ENCODE measurements around the gene CD68.

Gene CD68

DNA sequence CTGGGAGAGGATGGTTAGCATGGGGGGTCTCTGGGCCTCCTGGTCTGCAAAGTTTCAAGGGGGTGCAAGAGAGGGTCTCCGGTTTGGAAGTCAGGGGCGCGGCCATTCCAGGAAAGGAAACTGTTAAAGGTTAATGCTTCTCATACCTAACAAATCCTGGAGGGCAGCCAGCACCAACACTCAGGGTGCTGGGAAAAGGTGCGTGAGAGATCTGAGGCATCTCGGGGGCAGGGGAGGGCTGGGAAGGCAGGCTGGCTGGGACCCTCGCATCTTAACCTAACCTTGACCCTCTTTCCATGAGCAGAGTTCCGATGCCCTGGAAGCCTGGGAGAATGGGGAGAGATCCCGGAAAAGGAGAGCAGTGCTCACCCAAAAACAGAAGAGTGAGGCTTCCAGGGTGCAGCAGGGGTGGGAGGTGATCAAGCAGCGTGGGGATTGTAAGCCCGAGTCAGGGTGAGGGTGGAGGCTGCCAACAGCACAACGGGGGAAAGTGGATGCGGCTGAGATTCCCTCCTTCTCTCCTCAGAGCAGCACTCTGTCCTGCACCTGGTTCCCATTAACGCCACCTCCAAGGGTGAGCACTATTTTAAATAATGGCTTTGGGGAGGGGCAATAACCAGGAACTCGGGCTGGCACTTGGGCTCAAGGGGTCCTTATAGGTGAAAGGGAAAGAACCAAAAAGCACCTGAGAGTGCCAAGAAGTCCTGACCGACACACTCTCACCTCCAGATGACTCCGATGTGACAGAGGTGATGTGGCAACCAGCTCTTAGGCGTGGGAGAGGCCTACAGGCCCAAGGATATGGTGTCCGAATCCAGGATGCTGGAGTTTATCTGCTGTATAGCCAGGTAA lies 19.9 kb upstream of the CD68 start:
- DNase-seq: no peak

DNA sequence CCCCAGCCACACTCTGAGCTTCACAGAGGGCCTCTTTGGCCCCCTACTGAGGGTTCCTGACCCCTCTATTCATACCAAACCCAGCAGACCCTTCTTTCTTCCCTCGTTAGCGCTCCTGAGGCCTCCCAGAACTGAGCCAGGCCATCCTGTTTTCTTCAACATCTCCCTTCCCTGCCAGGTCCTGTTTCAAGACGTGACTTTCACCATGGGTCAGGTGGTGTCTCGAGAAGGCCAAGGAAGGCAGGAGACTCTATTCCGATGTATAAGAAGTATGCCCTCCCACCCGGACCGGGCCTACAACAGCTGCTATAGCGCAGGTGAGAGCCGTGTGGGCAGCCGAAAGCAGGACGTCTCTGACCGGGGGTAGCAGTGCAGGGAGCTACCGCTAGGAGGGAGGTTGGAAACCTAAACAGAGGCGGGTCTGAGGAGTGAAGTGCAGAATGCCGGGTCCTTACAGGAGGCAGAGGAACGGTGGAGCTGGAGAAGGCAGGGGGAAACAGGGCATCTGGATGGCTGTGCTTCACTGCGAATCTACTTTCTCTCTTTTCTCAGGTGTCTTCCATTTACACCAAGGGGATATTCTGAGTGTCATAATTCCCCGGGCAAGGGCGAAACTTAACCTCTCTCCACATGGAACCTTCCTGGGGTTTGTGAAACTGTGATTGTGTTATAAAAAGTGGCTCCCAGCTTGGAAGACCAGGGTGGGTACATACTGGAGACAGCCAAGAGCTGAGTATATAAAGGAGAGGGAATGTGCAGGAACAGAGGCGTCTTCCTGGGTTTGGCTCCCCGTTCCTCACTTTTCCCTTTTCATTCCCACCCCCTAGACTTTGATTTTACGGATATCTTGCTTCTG lies 19.0 kb upstream of the CD68 start:
- DNase-seq: peak; percentile 55 to 62

DNA sequence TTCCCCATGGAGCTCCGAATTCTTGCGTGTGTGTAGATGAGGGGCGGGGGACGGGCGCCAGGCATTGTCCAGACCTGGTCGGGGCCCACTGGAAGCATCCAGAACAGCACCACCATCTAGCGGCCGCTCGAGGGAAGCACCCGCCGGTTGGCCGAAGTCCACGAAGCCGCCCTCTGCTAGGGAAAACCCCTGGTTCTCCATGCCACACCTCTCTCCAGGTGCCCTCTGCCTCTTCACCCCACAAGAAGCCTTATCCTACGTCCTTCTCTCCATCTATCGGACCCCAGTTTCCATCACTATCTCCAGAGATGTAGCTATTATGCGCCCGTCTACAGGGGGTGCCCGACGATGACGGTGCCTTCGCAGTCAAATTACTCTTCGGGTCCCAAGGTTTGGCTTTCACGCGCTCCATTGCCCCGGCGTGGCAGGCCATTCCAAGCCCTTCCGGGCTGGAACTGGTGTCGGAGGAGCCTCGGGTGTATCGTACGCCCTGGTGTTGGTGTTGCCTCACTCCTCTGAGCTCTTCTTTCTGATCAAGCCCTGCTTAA lies 18.3 kb upstream of the CD68 start:
- peak; percentile 80 to 86 for DNase-seq

GRCh38 chr17:7561589-7562207 lies 17.7 kb upstream of the CD68 start, which contains the start of gene SENP3:
Gene SENP3 (plus strand): TSS chr17:7561919. CDS start chr17:7563077, 1,158 bp downstream.
- DNase-seq: peak; percentile 89 to 90

- DNase-seq: no peak
Measured at GRCh38 chr17:7562208-7562605, 17.2 kb upstream of the CD68 start.

GRCh38 chr17:7563115-7563869 lies 16.1 kb upstream of the CD68 start:
- DNase-seq: no peak

DNA sequence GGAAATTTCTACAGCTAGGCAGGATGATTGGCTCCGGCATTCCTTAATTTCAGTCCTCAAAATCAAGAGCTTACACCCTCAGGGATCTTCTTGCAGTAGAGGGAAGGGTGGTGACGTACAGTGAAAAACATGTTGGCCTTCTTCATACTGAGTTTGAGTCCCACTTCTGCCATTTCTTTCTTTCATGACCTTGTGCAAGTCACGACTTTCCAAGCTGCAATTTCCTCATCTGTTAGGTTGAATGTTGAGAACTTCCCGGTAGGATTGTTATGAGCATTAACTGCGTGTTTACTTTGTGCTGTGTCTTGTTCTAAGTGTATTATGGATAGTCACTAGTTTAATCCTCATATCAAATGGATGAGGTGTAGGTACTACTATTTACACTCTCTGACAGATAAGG lies 9.9 kb upstream of the CD68 start:
- DNase-seq: no peak

DNA sequence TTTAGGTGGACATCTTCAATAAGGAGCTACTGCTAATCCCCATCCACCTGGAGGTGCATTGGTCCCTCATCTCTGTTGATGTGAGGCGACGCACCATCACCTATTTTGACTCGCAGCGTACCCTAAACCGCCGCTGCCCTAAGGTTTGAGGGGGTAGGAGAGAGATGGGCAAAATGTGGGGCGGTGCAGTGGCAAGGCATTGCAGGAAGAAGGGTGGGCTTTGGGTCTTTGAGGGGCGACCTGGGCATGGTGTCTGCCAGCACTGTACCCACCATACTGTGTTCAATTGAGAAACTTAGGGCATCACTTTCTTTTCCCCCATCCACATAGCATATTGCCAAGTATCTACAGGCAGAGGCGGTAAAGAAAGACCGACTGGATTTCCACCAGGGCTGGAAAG lies 9.1 kb upstream of the CD68 start:
- no peak for DNase-seq

- DNase-seq: no peak
Measured at GRCh38 chr17:7572338-7572587, 7.2 kb upstream of the CD68 start.

- peak; percentile 99 to 100 for DNase-seq
Measured at GRCh38 chr17:7572588-7573323, 6.7 kb upstream of the CD68 start.

DNA sequence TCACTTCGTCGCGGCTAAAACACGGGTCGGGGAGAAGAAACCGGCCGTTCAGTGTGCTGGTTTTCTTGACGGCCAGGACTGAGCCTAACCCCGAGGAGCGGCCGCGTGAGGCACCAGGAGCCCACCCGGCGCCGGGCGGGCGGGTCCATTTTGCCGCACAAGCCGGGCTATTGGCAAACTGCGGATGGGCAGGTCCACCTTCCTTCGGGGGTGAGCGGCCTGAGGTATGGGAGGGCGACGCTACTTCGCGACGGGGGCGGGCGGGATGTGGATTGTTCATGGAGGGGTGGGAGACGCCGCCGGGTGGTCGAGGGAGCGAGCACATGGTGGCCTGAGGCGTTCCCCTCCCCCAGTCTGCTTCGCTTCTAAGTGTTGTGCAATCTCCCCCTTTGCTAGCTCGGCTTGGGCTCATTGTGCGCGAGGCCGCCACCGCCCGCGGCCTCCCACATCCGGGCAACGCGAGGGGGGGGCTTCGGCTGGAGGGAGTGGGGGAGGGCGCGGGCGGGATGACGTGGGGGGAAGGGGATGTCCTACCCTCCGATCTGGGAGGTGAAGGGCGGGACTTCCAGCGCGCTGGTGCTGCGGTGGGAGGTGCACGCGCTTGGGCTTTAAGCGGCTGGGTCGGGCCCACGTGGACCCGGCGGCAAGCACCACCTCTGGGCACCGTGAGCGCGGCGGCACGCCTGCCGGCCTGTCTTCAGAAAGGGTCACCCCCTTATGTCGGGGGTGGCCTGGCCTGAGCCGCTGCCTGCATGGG lies 5.9 kb upstream of the CD68 start:
- peak; percentile 76 to 82 for DNase-seq

DNA sequence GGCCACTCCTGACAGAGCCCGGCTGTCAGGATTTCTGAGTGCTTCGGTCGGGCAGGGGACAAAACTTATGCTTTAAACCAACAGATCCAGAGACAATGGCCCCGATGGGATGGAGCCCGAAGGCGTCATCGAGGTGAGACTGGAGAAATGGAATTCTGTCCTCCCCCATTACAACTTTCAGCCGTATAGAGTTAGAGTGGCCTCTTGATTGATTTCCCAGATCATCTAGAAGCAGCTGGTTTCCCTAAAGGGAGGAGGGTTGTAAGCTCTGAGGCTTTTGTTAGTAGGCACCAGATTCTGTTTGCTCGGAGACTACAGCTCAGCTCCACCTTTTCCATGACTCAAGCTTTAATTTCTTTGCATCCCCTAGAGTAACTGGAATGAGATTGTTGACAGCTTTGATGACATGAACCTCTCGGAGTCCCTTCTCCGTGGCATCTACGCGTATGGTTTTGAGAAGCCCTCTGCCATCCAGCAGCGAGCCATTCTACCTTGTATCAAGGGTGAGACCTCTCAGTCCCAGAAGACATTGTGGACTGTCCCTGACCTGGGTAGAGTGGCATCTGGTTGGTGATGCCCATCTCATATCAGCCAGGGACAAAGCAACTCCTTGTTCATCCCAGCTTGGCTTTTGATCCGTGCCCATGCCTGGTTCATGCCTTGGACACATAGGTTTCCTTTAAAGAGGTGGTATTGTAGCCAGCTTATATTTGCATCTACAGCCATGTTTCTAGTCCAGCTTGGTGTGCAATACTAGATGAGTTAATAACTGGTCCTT lies 5.1 kb upstream of the CD68 start:
- DNase-seq: no peak

DNA sequence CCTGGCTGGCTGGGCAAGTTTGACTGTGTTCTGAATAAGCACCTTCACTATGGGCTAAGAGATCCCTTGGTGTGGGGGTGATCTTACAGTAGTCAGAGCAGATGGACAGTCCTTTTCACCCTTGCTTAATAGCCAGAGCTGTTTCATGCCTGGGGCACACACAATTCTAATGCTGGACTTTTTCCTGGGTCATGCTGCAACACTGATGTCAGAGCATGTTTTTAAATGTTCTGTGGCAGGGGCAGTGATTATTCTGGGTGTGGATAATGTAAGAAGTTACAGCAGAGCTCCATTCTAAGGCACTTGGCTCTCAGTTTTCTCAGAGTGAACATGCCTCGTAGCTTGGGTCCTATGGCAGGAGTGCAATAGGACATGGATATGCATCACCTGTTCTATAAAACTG lies 4.0 kb upstream of the CD68 start:
- no peak for DNase-seq

DNA sequence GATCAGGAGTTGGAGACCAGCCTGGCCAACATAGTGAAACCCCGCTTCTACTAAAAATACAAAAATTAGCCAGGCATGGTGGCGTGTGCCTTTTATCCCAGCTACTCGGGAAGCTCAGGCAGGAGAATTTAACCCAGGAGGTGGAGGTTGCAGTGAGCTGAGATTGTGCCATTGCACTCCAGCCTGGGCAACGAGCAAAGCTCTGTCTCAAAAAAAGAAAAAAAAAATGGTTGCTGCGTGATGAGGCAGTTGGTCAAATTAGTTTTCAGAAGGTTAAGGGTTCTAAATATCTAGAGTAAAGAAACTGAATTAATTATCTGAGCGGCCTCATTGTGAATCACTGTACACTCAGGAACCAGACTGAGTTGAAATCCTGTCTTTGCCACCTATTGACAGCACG lies 3.5 kb upstream of the CD68 start:
- no peak for DNase-seq

DNA sequence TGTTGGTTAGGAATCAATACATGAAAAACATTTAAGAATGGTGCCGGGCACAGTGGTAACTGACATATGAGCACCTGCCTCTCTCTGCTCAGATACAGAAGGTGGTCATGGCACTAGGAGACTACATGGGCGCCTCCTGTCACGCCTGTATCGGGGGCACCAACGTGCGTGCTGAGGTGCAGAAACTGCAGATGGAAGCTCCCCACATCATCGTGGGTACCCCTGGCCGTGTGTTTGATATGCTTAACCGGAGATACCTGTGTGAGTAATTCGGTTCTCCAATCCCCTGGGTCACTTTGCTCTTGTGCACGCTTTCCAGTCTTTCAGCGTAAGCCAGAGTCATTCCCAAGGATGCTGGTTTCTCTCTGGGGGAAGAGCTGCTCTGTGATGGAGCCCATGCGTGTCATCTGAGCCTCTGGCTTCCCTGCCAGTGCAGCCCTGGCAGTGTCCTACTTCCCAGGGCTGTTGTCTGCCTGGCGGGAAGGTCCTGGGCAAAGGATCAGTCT lies 3.0 kb upstream of the CD68 start:
- no peak for DNase-seq

GRCh38 chr17:7577327-7578199 lies 1.9 kb upstream of the CD68 start:
- no peak for DNase-seq

- no peak for DNase-seq
Measured at GRCh38 chr17:7579834-7580603, 581 bp downstream of the CD68 start.
